Measurements from ENCODE around the gene SARM1.
"Not testable (repeated sequence)": the region's sequence is repeated elsewhere in the genome, so short reads cannot be mapped to it uniquely, and the experiment has no call there.

Gene SARM1

DNA sequence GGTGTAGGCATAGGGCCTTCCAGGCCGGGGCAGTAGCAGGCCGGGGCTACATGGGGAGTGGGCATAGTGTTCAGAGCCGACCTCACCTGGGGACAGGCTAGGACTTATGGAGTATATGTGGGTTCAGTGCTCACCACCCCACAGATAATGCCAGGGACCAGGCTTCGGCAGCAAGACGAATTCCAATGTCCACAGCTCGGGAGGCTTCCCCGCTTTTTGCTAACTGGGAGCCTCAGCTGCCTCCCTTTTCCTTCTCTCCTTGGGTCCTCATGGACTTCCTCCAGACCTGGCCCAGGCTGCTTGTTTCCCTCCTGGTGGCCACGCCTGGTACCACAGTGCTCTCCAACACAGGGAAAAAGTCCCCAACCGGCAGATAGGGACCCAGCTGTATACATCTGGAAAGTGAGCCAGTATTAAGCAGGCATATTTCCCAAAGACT lies 54.6 kb downstream of the SARM1 start:
- no peak for TF ChIP-seq ZNF274 (IDR thresholded peaks at IDR 0.05; ENCODE audit: low read depth, low read length)
- H3K4me3 ChIP-seq (ENCODE audit: low read length): no peak overlapping the region

DNA sequence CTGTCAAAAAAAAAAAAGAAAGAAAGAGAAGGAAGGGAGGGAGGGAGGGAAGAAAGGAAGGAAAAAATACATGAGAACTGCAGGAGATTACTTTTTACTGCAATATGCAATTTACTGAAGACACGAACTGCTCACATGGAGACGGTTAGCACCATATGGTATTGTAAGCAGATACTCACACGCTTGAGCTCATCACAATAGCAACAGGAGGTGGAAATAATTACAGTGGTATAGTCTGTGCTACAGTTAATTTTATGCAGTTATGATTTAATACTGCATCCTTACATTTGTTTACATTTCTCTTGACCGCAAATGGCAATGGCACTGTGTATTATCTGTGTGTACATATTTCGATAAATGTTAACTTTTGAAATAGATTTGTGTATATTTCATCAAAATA lies 55.9 kb downstream of the SARM1 start:
- no peak for TF ChIP-seq ZNF274 (IDR thresholded peaks at IDR 0.05; ENCODE audit: low read depth, low read length)

DNA sequence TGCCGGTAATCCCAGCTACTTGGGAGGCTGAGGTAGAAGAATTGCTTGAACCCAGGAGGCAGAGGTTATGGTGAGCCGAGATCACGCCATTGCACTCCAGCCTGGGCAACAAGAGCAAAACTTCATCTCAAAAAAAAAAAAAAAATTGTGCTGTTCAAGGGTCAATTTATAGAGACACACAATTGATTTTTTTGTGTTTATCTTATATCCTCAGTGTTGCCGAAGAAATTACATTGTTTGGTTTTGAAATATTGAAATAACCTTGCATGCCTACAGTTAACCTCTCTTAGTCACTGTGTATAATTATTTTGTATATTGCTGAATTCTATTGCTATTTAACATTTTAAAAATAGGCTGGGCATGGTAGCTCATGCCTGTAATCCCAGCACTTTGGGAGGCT lies 56.5 kb downstream of the SARM1 start:
- H3K4me3 ChIP-seq (ENCODE audit: low read length): not testable (repeated sequence)

More for the DNA sequence above, 55.9 kb downstream of the SARM1 start:
- no peak overlapping the region for H3K4me3 ChIP-seq (ENCODE audit: low read length)

DNA sequence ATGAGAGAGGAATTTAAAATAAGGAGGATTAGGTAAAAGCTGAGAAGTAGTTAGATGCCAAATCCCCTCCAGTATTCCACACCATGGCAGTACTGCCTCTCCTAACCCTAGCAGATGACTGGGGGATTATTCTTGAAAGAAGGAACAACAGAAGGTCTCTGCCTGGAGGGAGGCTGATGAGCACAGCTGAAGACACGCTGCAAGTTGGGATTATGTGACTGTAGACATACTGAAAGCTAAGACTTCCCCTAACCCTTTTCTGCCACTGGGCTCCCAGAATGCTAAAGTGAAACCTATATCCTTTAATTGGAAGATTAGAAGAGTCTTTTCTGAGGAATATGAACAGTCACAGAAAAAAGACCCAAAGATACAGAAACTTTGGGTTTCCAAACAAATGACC lies 62.2 kb downstream of the SARM1 start:
- no peak for TF ChIP-seq ZNF274 (IDR thresholded peaks at IDR 0.05; ENCODE audit: low read depth, low read length)
- no peak overlapping the region for H3K4me3 ChIP-seq (ENCODE audit: low read length)

DNA sequence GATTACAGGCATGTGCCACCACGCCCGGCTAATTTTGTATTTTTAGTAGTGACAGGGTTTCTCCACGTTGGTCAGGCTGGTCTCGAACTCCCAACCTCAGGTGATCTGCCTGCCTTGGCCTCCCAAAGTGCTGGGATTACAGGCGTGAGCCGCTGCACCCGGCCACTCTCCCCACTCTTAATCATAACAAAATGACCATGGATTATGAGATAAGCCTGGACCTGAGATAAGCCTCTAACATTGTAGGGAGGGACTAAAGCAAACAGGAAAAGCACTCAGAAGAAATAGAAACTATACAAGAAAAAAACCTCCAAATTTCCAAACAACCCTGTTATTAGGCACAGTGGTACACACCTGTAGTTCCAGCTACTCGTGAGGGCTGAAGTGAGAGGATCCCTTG lies 62.8 kb downstream of the SARM1 start:
- not testable (repeated sequence) for H3K4me3 ChIP-seq (ENCODE audit: low read length)

DNA sequence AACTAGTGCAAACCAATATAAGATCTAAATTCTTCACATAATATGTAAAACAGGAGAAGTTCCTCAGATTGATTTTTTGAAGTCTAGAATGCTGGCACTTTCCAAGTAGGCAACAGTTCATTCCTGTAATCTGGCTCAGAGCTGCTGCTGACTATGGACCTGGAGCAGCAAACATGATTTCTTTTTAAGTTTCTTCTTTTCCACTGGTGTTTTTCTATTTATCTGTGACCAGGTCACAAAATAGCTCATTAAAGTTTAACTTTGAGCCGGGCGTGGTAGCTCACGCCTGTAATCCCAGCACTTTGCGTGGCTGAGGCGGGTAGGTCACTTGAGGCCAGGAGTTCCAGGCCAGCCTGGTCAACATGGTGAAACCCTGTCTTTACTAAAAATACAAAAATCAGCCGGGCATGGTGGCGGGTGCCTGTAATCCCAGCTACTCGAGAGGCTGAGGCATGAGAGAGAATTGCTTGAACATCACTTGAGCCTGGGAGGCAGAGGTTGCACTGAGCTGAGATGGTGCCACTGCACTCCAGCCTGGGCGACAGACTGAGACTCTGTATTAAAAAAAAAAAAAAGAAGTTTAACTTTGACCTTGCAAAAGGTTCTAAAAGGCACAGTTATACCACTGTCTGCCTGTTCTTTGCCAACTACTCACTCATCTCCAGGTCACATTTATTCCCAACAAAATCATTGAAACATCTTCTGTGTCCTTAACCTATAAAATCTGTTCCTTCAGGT lies 72.6 kb downstream of the SARM1 start:
- TF ChIP-seq ZNF274 (IDR thresholded peaks at IDR 0.05; ENCODE audit: low read depth, low read length): no peak
- no peak overlapping the region for H3K4me3 ChIP-seq (ENCODE audit: low read length)

DNA sequence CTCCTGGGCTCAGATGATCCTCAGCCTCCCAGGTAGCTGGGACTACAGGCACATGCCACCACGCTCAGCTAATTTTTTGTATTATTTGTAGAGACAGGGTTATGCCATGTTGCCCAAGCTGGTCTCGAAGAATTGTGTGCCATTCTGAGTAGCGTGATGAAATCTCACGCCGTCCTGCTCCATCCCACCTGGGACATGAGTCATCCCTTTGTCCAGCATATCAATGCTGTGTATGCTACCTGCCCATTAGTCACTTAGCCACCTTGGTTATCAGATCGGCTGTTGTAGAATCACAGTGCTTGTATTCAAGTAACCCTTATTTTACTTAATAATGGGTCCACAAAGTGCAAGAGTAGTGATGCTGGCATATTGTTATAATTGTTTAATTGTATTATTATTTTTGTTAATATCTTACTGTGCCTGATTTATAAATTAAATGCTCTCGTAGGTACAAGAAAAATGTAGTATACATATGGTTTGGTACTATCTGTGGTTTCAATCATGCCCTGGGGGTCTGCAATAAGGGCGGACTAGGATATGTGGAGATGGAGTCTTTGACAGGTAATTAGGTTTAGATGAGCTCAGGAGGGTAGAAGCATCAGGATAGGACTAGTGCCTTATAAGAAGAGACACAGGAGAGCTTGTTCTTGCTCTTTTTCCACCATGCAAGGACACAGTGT lies 75.4 kb downstream of the SARM1 start:
- no peak for TF ChIP-seq ZNF274 (IDR thresholded peaks at IDR 0.05; ENCODE audit: low read depth, low read length)
- no peak overlapping the region for H3K4me3 ChIP-seq (ENCODE audit: low read length)

DNA sequence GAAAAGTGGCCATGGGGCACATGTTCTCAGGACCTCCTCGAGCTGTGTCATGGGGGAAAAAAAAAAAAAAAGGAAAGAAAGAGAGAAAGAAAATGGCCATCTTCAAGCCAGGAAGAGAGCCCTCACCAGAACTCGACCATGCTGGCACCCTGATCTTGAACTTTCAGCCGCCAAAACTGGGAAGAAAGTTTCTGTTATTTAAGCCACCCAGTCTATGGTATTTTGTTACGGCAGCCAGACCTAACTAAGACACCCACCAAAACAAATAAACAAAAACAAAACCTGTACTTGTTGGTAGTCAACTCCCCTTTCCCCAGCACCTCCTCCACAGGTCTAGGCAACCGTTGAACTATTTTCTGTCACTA lies 75.9 kb downstream of the SARM1 start:
- no peak overlapping the region for H3K4me3 ChIP-seq (ENCODE audit: low read length)
- TF ChIP-seq ZNF274 (IDR thresholded peaks at IDR 0.05; ENCODE audit: low read depth, low read length): no peak

DNA sequence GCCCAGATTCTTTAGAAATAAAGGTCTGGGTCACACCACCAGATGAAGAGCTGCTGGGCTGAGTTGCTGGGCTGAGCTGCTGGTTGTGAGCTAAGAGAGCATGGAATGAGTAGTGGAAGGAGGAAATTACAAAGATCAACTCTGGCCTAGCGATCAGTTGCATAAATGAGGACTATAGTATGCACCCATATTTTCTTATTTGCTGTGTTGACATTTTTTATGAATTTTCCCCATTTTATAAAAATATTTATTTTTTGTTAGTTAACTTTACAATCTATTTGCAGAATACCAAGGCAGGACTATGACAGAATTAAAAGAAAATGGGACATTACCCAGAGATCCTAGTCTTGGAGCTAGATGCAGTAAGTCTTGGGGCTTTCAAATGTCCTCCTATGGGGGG lies 78.4 kb downstream of the SARM1 start:
- H3K4me3 ChIP-seq (ENCODE audit: low read length): no peak overlapping the region
- TF ChIP-seq ZNF274 (IDR thresholded peaks at IDR 0.05; ENCODE audit: low read depth, low read length): no peak
